GM19240 (cell line): ENCODE results near the gene STC2.

Experiments used
- DNase-seq: peaks from one replicate; pipeline ENCODE4 v3.0.0; 2011; ENCODE audit warnings: low spot score; ENCODE audit not compliant: insufficient read length

Gene STC2

GRCh38 chr5:173329491-173330337 is 1.5 kb upstream of the STC2 start:
- no peak for DNase-seq

- DNase-seq, result no peak
These were observed 753 bp upstream of the STC2 start for GRCh38 chr5:173328844-173329490.

- DNase-seq, result no peak
These were observed 898 bp downstream of the STC2 start for GRCh38 chr5:173327084-173327947.

- DNase-seq, result no peak
These were observed 1.7 kb downstream of the STC2 start for GRCh38 chr5:173326501-173326960.

- no peak for DNase-seq
These were observed 3.0 kb downstream of the STC2 start for GRCh38 chr5:173325091-173325698.

GRCh38 chr5:173324115-173325001 is 3.9 kb downstream of the STC2 start:
- DNase-seq, result no peak

- DNase-seq, result no peak
These were observed 4.5 kb downstream of the STC2 start for GRCh38 chr5:173323799-173324114.

- DNase-seq, result no peak
These were observed 5.0 kb downstream of the STC2 start for GRCh38 chr5:173323106-173323798.

- DNase-seq, result no peak
These were observed 6.3 kb downstream of the STC2 start for GRCh38 chr5:173321886-173322285.

GRCh38 chr5:173320259-173320658 is 8.0 kb downstream of the STC2 start:
- DNase-seq, result no peak

GRCh38 chr5:173319646-173320045 is 8.6 kb downstream of the STC2 start:
- no peak for DNase-seq

- DNase-seq, result no peak
These were observed 9.2 kb downstream of the STC2 start for GRCh38 chr5:173318881-173319620.

GRCh38 chr5:173318330-173318729 is 9.9 kb downstream of the STC2 start:
- no peak for DNase-seq

- DNase-seq, result no peak
These were observed 10.4 kb downstream of the STC2 start for GRCh38 chr5:173317852-173318251.

- no peak for DNase-seq
These were observed 11.0 kb downstream of the STC2 start for GRCh38 chr5:173317091-173317730.

GRCh38 chr5:173316339-173317020 is 11.7 kb downstream of the STC2 start:
- DNase-seq, result no peak

GRCh38 chr5:173315495-173316338 is 12.5 kb downstream of the STC2 start:
- DNase-seq, result no peak
